Activated CD8-positive, alpha-beta memory T cell treated with anti-CD3 and anti-CD28 coated beads, Interleukin-2, amount 10 ng/mL, durations not matched to agents 7 days and 5 days (primary cell): Measurements from ENCODE around the gene CIAPIN1. TPM values are rescaled to one million over a fixed set of nuclear protein-coding genes. Genes with fewer than 3 reads are reported as not detected.

Experiments used
- ATAC-seq: fragments of 150-1000 bp; cut with Tn5 transposase; one replicate; pipeline ENCODE4 v1.10.0; 2021; ENCODE audit warnings: moderate library complexity
- CTCF ChIA-PET: fragments of 350-600 bp; sonication (Branson Sonifier 250); formaldehyde crosslinking; loops from one replicate; lab custom pipeline; 2021; ENCODE audit warnings: antibody characterized with exemption; lab: Charles Lee
- DNase-seq: peaks from one replicate; pipeline ENCODE4 v3.0.0-alpha.2; 2020
- H3K27ac Mint-ChIP-seq: one replicate; pipeline ENCODE4 v1.8.0; 2021; ENCODE audit warnings: mild to moderate bottlenecking, mixed read lengths
- H3K27me3 Mint-ChIP-seq: one replicate; pipeline ENCODE4 v1.8.0; 2021; ENCODE audit warnings: mixed read lengths
- H3K36me3 Mint-ChIP-seq: one replicate; pipeline ENCODE4 v1.8.0; 2021; ENCODE audit warnings: mild to moderate bottlenecking, mixed read lengths
- H3K4me1 Mint-ChIP-seq: one replicate; pipeline ENCODE4 v1.8.0; 2021; ENCODE audit warnings: mixed read lengths
- H3K4me3 Mint-ChIP-seq: one replicate; pipeline ENCODE4 v1.8.0; 2021; ENCODE audit warnings: mild to moderate bottlenecking, moderate library complexity, mixed read lengths
- H3K9me3 Mint-ChIP-seq: one replicate; pipeline ENCODE4 v1.8.0; 2022; ENCODE audit warnings: low read depth, mixed read lengths
- total RNA-seq, 2 experiments: library from RNA; stranded (reverse); gene quantifications; one replicate each; pipeline ENCODE4 v1.2.3, GENCODE V29; 2021

The CIAPIN1 gene
- total RNA-seq, 2 experiments from 2014 or later = 46.5 to 62.5 TPM

DNA sequence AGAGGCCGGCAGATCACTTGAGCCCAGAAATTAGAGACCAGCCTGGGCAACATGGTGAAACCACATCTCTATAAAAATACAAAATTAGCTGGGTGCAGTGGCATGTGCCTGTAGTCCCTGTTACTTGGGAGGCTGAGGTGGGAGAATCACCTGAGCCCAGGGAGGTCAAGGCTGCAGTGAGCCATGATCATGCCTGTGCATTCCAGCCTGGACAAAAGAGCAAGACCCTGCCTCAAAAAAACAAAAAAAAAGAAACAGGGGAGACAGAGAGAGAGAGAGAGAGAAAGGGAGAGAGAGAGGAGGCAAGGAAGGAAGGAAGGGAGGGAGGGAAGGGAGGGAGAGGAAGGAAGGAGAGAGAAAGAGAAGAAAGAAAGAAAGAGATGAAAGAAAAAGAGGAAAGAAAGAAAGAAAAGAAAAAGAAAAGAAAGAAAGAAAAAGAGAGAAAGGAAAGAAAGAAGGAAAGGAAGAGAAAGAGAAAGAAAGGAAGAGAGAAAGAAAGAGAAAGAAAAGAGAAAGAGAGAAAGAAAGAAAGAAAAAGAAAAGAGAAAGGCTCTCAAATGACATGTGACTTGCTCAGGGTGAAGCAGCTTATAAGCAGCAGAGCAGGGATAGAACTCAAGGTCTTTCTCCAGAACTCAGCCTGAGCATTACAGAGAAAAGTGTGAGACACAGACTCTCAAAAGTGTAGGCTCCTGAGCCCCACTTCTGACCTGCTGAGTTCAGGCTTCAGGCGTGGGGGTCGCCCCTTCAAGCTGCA lies 59.4 kb downstream of the CIAPIN1 start:
- H3K27me3 Mint-ChIP-seq = peaks cover 3% of the 10 kb centered on the region
- no peak overlapping the region for H3K27ac Mint-ChIP-seq
- H3K4me1 Mint-ChIP-seq = peaks cover 9% of the 10 kb centered on the region
- ATAC-seq (no peak), DNase-seq (no peak)
- no peaks in the 10 kb centered on the region for H3K9me3 Mint-ChIP-seq
- no peak overlapping the region for H3K4me3 Mint-ChIP-seq
- H3K36me3 Mint-ChIP-seq = no peaks in the 10 kb centered on the region
- CTCF ChIA-PET = interaction anchor here (1.4 kb wide), 1 partner anchor 29 kb away, joined by 3 read pairs; no protein-coding TSS in a partner anchor

DNA sequence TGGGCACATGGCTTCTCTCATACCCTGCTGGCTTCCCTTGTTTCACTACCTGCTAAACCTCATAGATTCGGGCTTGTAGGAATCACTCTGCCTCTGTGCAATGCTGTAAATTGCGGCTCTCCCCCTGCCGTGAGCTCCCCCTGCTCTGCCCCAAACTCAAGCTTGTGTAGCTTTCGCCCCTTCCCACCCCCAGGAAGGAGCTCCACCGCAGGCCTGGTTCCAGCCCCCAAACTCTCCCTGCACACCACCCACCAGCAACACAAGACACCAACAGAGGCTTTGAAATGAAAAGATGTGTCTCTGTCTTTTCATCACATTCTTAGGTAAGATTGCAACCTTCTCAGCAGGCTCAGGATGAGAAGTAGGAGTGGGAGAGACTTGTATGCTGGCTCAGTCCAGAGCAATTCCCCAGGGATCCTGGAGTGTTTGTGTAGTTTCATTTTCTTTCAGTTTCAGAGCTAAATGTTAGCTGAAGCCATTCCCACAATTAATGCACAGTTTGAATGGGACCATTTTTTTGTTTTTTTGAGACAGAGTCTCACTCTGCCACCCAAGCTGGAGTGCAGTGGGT lies 60.7 kb downstream of the CIAPIN1 start:
- ATAC-seq (no peak), DNase-seq (no peak)
- H3K4me1 Mint-ChIP-seq = peaks cover 10% of the 10 kb centered on the region
- no peaks in the 10 kb centered on the region for H3K9me3 Mint-ChIP-seq
- no peak overlapping the region for H3K4me3 Mint-ChIP-seq
- no peaks in the 10 kb centered on the region for H3K36me3 Mint-ChIP-seq
- peaks cover 3% of the 10 kb centered on the region for H3K27me3 Mint-ChIP-seq
- CTCF ChIA-PET = interaction anchor here (1.4 kb wide), 1 partner anchor 30 kb away, joined by 3 read pairs; no protein-coding TSS in a partner anchor
- no peak overlapping the region for H3K27ac Mint-ChIP-seq

- CTCF ChIA-PET = no interaction called here
- Mint-ChIP-seq H3K27me3 (no peaks in the 10 kb centered on the region), H3K27ac (no peak overlapping the region), H3K9me3 (no peaks in the 10 kb centered on the region), H3K4me3 (no peak overlapping the region), H3K36me3 (no peaks in the 10 kb centered on the region), H3K4me1 (peaks cover 16% of the 10 kb centered on the region)
- no peak for DNase-seq
- ATAC-seq = no peak
Measured at GRCh38 chr16:57385083-57385482, 62.1 kb downstream of the CIAPIN1 start.

GRCh38 chr16:57384248-57385070 lies 62.7 kb downstream of the CIAPIN1 start:
- ATAC-seq (no peak), DNase-seq (no peak)
- peaks cover 16% of the 10 kb centered on the region for H3K4me1 Mint-ChIP-seq
- H3K27me3 Mint-ChIP-seq = no peaks in the 10 kb centered on the region
- no peaks in the 10 kb centered on the region for H3K9me3 Mint-ChIP-seq
- H3K36me3 Mint-ChIP-seq = no peaks in the 10 kb centered on the region
- H3K4me3 Mint-ChIP-seq = no peak overlapping the region
- CTCF ChIA-PET = no interaction called here
- no peak overlapping the region for H3K27ac Mint-ChIP-seq

- no peak for DNase-seq
- no peak overlapping the region for H3K4me3 Mint-ChIP-seq
- no peak overlapping the region for H3K27ac Mint-ChIP-seq
- ATAC-seq = no peak
- no peaks in the 10 kb centered on the region for H3K9me3 Mint-ChIP-seq
- no peaks in the 10 kb centered on the region for H3K27me3 Mint-ChIP-seq
- H3K36me3 Mint-ChIP-seq = no peaks in the 10 kb centered on the region
- H3K4me1 Mint-ChIP-seq = peaks cover 14% of the 10 kb centered on the region
- CTCF ChIA-PET = no interaction called here
Measured at GRCh38 chr16:57383276-57384247, 63.6 kb downstream of the CIAPIN1 start.

- Mint-ChIP-seq H3K36me3 (no peaks in the 10 kb centered on the region), H3K27ac (no peak overlapping the region), H3K27me3 (no peaks in the 10 kb centered on the region), H3K4me3 (no peak overlapping the region), H3K4me1 (peaks cover 16% of the 10 kb centered on the region), H3K9me3 (no peaks in the 10 kb centered on the region)
- DNase-seq = no peak
- no peak for ATAC-seq
- CTCF ChIA-PET = no interaction called here
Measured at GRCh38 chr16:57382535-57383275, 64.5 kb downstream of the CIAPIN1 start.

- no peak for ATAC-seq
- Mint-ChIP-seq H3K36me3 (no peaks in the 10 kb centered on the region), H3K4me1 (peaks cover 22% of the 10 kb centered on the region), H3K4me3 (no peak overlapping the region), H3K27me3 (no peaks in the 10 kb centered on the region), H3K27ac (no peak overlapping the region), H3K9me3 (no peaks in the 10 kb centered on the region)
- CTCF ChIA-PET = no interaction called here
- DNase-seq = no peak
Measured at GRCh38 chr16:57381791-57382534, 65.2 kb downstream of the CIAPIN1 start.

- Mint-ChIP-seq H3K4me3 (no peak overlapping the region), H3K36me3 (no peaks in the 10 kb centered on the region), H3K27ac (no peak overlapping the region), H3K4me1 (peaks cover 22% of the 10 kb centered on the region), H3K27me3 (no peaks in the 10 kb centered on the region), H3K9me3 (no peaks in the 10 kb centered on the region)
- CTCF ChIA-PET = interaction anchor here (1.0 kb wide), 1 partner anchor 36 kb away, joined by 3 read pairs; no protein-coding TSS in a partner anchor
- DNase-seq (no peak), ATAC-seq (no peak)
Measured at GRCh38 chr16:57380671-57381462, 66.3 kb downstream of the CIAPIN1 start.

GRCh38 chr16:57379579-57379978 lies 67.6 kb downstream of the CIAPIN1 start:
- H3K27ac Mint-ChIP-seq = no peak overlapping the region
- H3K9me3 Mint-ChIP-seq = no peaks in the 10 kb centered on the region
- no peaks in the 10 kb centered on the region for H3K27me3 Mint-ChIP-seq
- DNase-seq (no peak), ATAC-seq (no peak)
- no peaks in the 10 kb centered on the region for H3K36me3 Mint-ChIP-seq
- no peak overlapping the region for H3K4me3 Mint-ChIP-seq
- CTCF ChIA-PET = no interaction called here
- H3K4me1 Mint-ChIP-seq = peaks cover 22% of the 10 kb centered on the region
